GM18519 (cell line): ENCODE results near the gene TPRX1.

Source experiments
- ATAC-seq: cut with Tn5 transposase; IDR thresholded peaks from one replicate; pipeline ENCODE4 v1.9.1; 2021; ENCODE audit warnings: mild to moderate bottlenecking, moderate library complexity; ENCODE audit not compliant: unreplicated experiment, low FRiP score

TPRX1 gene

DNA sequence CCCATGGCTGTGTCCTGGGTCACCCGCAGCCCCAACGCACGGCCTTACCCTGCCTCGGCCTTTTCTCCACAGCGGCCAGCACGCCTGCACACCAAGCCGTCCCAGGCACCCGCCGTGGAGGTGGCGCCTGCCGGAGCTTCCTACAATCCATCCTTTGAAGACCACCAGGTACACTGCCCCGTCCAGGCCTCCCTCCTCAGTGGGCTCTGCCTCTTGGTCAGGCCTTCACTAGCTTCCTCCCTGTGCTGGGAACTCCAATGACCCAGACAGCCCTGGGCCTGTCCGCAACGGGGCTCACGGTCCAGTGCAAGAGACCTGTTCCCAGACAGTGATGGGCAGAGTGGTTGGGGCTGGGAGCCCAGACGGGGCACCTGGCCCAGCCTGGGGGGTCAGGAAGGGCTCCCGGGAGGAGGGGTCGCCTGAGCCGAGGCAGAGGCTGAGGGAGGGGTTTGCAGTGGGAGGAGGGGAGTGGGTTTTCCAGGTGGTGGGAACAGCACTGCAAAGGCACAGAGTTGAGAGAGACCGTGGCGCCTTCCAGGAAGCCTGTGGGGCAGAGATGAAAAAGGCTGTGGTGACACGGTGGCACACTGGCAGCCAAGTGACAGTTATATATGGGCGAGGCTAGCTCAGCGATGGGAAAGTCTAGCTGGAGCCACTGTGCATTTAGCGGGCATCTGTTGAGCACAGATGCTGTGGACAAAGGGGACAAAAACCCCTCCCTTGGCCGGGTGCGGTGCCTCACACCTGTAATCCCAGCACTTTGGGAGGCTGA, 51.7 kb downstream of the TPRX1 start:
- ATAC-seq: no peak
